ENCODE results near the gene B9D1. TPM values are rescaled to one million over a fixed set of nuclear protein-coding genes. Genes with fewer than 3 reads are reported as not detected.
A peak's percentile ranks its signal among the peaks of the same experiment; 100 is the strongest.

B9D1 gene
- total and polyA plus RNA-seq, 11 donors: 5.6 to 27.9 (median 10.7) TPM

DNA sequence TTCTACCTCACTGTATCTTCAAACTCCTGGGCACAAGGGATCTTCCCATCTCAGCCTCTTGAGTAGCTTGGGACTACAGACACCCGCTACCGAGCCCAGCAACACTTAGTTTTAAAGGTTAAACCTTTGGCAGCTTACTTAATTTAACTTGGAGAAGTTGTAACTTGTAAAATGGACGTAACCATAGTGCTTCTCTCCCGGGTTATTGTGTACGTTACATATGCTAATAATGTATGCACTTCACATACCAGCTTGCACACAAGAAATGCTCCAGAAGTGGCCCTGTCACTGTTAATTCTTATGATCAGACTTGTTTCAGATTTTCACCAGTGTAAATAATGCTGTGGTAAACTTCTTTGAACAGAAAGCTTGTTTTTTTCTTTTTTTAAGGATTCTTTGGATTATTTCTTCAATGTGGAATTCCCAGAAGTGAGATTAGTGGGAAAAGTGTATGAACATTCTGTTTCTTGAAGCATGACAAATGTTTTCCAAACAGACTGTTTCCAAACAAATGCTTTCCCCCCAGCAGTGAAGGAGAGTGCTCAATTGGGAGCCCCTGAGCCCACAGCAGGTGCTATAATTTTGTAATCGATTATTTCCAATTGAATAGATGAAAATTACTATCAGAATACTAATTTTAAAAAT, 63.8 kb downstream of the B9D1 start:
- Histone ChIP-seq H3K27me3 (peaks cover 0 to 35% (median 0%) of the 10 kb centered on the region in 9 donors), H3K36me3 (peaks cover 0 to 7% (median 0%) of the 10 kb centered on the region in 9 donors), H3K27ac (peak overlapping the region in 3 of 12 donors; percentile 5 to 42 (median 11)), H3K4me1 (peaks cover 9 to 84% (median 56%) of the 10 kb centered on the region in 12 donors), H3K9me3 (no peaks in the 10 kb centered on the region), H3K4me3 (no peak overlapping the region)
- WGBS, 4 donors: 53 to 72% (median 59%) methylated on average over 6 of the region's 6 CpGs
- intact Hi-C loops (cut with DNase I): no loop called here
- ATAC-seq (peak in 1 of 4 donors; percentile 3), DNase-seq (no peak)
- TF ChIP-seq POLR2A (IDR thresholded peaks at IDR 0.05): no peak
- TF ChIP-seq, protein P1, sequence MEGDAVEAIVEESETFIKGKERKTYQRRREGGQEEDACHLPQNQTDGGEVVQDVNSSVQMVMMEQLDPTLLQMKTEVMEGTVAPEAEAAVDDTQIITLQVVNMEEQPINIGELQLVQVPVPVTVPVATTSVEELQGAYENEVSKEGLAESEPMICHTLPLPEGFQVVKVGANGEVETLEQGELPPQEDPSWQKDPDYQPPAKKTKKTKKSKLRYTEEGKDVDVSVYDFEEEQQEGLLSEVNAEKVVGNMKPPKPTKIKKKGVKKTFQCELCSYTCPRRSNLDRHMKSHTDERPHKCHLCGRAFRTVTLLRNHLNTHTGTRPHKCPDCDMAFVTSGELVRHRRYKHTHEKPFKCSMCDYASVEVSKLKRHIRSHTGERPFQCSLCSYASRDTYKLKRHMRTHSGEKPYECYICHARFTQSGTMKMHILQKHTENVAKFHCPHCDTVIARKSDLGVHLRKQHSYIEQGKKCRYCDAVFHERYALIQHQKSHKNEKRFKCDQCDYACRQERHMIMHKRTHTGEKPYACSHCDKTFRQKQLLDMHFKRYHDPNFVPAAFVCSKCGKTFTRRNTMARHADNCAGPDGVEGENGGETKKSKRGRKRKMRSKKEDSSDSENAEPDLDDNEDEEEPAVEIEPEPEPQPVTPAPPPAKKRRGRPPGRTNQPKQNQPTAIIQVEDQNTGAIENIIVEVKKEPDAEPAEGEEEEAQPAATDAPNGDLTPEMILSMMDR (IDR thresholded peaks at IDR 0.05): no peak

GRCh38 chr17:19296786-19297778, 65.4 kb downstream of the B9D1 start:
- Histone ChIP-seq H3K9me3 (no peaks in the 10 kb centered on the region), H3K27ac (peak overlapping the region in 1 of 12 donors; percentile 15), H3K4me1 (peaks cover 3 to 70% (median 41%) of the 10 kb centered on the region in 12 donors), H3K36me3 (peaks cover 0 to 7% (median 0%) of the 10 kb centered on the region in 9 donors), H3K27me3 (peaks cover 0 to 32% (median 0%) of the 10 kb centered on the region in 9 donors), H3K4me3 (no peak overlapping the region)
- DNase-seq (no peak), ATAC-seq (peak in 3 of 4 donors; percentile 12 to 25 (median 14))
- TF ChIP-seq, protein P1 (IDR thresholded peaks at IDR 0.05): no peak
- no peak for TF ChIP-seq POLR2A (IDR thresholded peaks at IDR 0.05)
- WGBS, 4 donors: 70 to 77% (median 73%) methylated on average over 11 of the region's 11 CpGs
- intact Hi-C loops (cut with DNase I): no loop called here

- no peak overlapping the region for H3K4me3 ChIP-seq
- peaks cover 0 to 18% (median 0%) of the 10 kb centered on the region in 9 donors for H3K27me3 ChIP-seq
- 59 to 71% (median 63%) methylated on average over 8 of the region's 8 CpGs for whole genome bisulfite sequencing, 4 donors
- ATAC-seq (peak in 2 of 4 donors; percentile 14 to 16), DNase-seq (no peak)
- TF ChIP-seq POLR2A (IDR thresholded peaks at IDR 0.05): no peak
- TF ChIP-seq, protein P1 (IDR thresholded peaks at IDR 0.05): no peak
- intact Hi-C loops (cut with DNase I): no loop called here
- no peak overlapping the region for H3K27ac ChIP-seq
- H3K9me3 ChIP-seq: no peaks in the 10 kb centered on the region
- H3K36me3 ChIP-seq: peaks cover 0 to 9% (median 0%) of the 10 kb centered on the region in 9 donors
- H3K4me1 ChIP-seq: peaks cover 0 to 70% (median 40%) of the 10 kb centered on the region in 12 donors
Observed at GRCh38 chr17:19295473-19296135, 66.9 kb downstream of the B9D1 start.

All from heart left ventricle (tissue), 16 donors.